K562 (cell line): Measurements from ENCODE around the gene KCNQ5.

Experiments used
- GATA2 ChIP-seq: sonication (generic); formaldehyde crosslinking; IDR thresholded peaks from 2 replicates; pipeline ENCODE4 v1.4.0; 2020; ENCODE audit warnings: mild to moderate bottlenecking, missing genetic modification reagents
- PCBP1 ChIP-seq: fragments of 200-400 bp; formaldehyde crosslinking; IDR thresholded peaks from 2 replicates; pipeline ENCODE4 v1.6.1; 2018; ENCODE audit warnings: mild to moderate bottlenecking, low read depth, low read length; ENCODE audit not compliant: poor library complexity, severe bottlenecking
- PCBP2 ChIP-seq: fragments of 200-400 bp; formaldehyde crosslinking; IDR thresholded peaks from 2 replicates; pipeline ENCODE4 v1.6.1; 2018; ENCODE audit warnings: low read length, low read depth, mild to moderate bottlenecking, moderate library complexity; ENCODE audit not compliant: poor library complexity, severe bottlenecking
- RFX1 ChIP-seq: fragments of 450-650 bp; IDR thresholded peaks from 2 replicates; pipeline ENCODE4 v1.6.1; 2016; ENCODE audit warnings: mild to moderate bottlenecking, moderate library complexity
- RNF2 ChIP-seq: sonication (generic); IDR thresholded peaks from 2 replicates; pipeline ENCODE4 v1.6.1; 2016
- ZKSCAN8 ChIP-seq: fragments of 200-800 bp; sonication (Bioruptor generic); IDR thresholded peaks from 2 replicates; pipeline ENCODE4 v1.6.1; 2016; ENCODE audit warnings: missing genetic modification characterization, missing compliant biosample characterization
- TF ChIP-seq, protein P1 (sequence below): fragments of 250-450 bp; sonication (Bioruptor Pico); IDR thresholded peaks from 2 replicates; pipeline ENCODE4 v1.8.0; 2021; ENCODE audit warnings: mild to moderate bottlenecking, moderate library complexity

DNA sequence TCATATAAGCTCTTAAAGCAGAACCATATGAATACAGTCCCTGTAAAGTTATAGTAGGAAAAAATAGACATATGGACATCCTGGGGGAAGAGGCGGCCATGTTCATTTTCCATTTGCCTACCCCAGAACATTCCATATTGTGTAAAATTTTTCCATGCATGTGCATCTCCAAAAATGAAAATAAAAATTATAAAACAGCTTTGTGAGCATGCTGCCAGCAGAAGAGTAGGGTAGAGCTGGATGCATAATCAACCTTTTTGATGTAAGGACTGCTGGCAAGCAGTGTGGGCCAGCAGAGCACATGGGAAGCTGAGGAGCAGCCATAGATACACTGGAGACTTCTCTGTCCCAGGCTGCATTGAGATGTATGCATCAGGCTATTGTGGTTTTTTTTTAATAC, 271.0 kb downstream of the KCNQ5 start:
- no peak for TF ChIP-seq GATA2 (CRISPR knock-in tag)
- TF ChIP-seq RFX1 = no peak
- no peak for TF ChIP-seq RNF2
- TF ChIP-seq ZKSCAN8 (CRISPR knock-in tag) = no peak
- TF ChIP-seq PCBP2 = no peak
- TF ChIP-seq, protein P1, sequence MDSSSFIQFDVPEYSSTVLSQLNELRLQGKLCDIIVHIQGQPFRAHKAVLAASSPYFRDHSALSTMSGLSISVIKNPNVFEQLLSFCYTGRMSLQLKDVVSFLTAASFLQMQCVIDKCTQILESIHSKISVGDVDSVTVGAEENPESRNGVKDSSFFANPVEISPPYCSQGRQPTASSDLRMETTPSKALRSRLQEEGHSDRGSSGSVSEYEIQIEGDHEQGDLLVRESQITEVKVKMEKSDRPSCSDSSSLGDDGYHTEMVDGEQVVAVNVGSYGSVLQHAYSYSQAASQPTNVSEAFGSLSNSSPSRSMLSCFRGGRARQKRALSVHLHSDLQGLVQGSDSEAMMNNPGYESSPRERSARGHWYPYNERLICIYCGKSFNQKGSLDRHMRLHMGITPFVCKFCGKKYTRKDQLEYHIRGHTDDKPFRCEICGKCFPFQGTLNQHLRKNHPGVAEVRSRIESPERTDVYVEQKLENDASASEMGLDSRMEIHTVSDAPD (CRISPR knock-in tag) = no peak
- TF ChIP-seq PCBP1 = no peak
